ENCODE data around the gene MASP2. TPM values are rescaled to one million over a fixed set of nuclear protein-coding genes. Genes with fewer than 3 reads are reported as not detected.

MASP2 gene
- total and polyA plus RNA-seq, 9 of the 15 experiments (the other 6 are each of a cell fraction or from before 2014, with no cell fraction given) = 0.01 to 0.23 (median 0.06) TPM; not detected in 3

DNA sequence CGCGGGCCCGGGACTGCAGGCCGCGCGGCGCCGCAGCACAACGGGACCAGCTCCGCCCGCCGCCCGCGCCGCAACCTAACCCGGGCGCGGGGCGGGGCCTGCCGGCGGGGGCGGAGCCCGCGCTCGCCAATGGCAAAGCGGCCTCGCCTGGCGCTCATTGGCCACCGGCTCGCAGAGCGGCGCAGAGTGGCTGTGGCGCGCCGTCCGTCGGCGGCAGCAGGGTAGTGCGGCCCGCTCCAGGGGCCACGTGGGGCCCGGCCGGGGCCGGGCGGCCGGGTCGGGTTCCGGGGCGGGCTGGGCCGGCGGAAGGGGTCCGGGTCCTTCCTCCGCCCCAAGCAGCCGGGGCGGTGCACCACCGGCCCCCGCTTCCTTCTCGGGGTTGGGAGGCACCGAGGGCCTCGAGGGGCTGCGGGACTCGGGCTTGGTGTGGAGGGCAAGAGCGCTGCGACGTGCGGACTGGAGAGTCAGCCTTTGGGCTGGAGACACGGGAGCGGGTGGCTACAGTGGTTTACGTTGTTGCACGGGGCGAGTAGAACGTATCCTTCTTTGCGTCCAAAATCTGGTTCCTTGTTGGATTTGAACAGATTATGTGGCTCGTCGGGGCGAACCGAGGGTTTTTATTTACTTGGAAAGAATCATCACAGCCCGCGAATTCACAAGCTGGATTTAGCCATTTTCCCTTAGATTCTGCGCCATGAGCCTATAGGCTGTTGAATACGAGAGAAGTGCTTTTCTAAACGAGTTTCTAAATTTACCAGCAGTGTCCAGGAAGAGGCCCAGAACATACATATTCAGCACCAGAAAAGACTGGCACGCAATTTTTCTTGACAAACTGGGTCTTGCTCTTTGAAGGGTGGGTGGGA lies 13.2 kb upstream of the MASP2 start, which contains the start of gene SRM (continued):
- TF ChIP-seq BRD4 (IDR thresholded peaks at IDR 0.05) = no peak; the same call in 1 of the 2 replicates
- TF ChIP-seq ZNF75A (CRISPR knock-in tag; IDR thresholded peaks at IDR 0.05) = no peak
- peak; percentile 86 for TF ChIP-seq GABPA (tag; conservative IDR thresholded peaks at IDR 0.05; ENCODE audit: low read depth)
- TF ChIP-seq NELFE (IDR thresholded peaks at IDR 0.05; ENCODE audit: insufficient read depth, insufficient read length) = no peak
- TF ChIP-seq, protein P1, sequence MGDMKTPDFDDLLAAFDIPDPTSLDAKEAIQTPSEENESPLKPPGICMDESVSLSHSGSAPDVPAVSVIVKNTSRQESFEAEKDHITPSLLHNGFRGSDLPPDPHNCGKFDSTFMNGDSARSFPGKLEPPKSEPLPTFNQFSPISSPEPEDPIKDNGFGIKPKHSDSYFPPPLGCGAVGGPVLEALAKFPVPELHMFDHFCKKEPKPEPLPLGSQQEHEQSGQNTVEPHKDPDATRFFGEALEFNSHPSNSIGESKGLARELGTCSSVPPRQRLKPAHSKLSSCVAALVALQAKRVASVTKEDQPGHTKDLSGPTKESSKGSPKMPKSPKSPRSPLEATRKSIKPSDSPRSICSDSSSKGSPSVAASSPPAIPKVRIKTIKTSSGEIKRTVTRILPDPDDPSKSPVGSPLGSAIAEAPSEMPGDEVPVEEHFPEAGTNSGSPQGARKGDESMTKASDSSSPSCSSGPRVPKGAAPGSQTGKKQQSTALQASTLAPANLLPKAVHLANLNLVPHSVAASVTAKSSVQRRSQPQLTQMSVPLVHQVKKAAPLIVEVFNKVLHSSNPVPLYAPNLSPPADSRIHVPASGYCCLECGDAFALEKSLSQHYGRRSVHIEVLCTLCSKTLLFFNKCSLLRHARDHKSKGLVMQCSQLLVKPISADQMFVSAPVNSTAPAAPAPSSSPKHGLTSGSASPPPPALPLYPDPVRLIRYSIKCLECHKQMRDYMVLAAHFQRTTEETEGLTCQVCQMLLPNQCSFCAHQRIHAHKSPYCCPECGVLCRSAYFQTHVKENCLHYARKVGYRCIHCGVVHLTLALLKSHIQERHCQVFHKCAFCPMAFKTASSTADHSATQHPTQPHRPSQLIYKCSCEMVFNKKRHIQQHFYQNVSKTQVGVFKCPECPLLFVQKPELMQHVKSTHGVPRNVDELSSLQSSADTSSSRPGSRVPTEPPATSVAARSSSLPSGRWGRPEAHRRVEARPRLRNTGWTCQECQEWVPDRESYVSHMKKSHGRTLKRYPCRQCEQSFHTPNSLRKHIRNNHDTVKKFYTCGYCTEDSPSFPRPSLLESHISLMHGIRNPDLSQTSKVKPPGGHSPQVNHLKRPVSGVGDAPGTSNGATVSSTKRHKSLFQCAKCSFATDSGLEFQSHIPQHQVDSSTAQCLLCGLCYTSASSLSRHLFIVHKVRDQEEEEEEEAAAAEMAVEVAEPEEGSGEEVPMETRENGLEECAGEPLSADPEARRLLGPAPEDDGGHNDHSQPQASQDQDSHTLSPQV (IDR thresholded peaks at IDR 0.05) = peak; percentile 58
- no peak for TF ChIP-seq SRSF9 (IDR thresholded peaks at IDR 0.05; ENCODE audit: borderline replicate concordance, low read depth, low read length)
- no peak for TF ChIP-seq XRCC5 (IDR thresholded peaks at IDR 0.05; ENCODE audit: low read depth, low read length)
- TF ChIP-seq, protein P2, sequence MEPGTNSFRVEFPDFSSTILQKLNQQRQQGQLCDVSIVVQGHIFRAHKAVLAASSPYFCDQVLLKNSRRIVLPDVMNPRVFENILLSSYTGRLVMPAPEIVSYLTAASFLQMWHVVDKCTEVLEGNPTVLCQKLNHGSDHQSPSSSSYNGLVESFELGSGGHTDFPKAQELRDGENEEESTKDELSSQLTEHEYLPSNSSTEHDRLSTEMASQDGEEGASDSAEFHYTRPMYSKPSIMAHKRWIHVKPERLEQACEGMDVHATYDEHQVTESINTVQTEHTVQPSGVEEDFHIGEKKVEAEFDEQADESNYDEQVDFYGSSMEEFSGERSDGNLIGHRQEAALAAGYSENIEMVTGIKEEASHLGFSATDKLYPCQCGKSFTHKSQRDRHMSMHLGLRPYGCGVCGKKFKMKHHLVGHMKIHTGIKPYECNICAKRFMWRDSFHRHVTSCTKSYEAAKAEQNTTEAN (CRISPR knock-in tag; IDR thresholded peaks at IDR 0.05) = no peak
- TF ChIP-seq, protein P3, sequence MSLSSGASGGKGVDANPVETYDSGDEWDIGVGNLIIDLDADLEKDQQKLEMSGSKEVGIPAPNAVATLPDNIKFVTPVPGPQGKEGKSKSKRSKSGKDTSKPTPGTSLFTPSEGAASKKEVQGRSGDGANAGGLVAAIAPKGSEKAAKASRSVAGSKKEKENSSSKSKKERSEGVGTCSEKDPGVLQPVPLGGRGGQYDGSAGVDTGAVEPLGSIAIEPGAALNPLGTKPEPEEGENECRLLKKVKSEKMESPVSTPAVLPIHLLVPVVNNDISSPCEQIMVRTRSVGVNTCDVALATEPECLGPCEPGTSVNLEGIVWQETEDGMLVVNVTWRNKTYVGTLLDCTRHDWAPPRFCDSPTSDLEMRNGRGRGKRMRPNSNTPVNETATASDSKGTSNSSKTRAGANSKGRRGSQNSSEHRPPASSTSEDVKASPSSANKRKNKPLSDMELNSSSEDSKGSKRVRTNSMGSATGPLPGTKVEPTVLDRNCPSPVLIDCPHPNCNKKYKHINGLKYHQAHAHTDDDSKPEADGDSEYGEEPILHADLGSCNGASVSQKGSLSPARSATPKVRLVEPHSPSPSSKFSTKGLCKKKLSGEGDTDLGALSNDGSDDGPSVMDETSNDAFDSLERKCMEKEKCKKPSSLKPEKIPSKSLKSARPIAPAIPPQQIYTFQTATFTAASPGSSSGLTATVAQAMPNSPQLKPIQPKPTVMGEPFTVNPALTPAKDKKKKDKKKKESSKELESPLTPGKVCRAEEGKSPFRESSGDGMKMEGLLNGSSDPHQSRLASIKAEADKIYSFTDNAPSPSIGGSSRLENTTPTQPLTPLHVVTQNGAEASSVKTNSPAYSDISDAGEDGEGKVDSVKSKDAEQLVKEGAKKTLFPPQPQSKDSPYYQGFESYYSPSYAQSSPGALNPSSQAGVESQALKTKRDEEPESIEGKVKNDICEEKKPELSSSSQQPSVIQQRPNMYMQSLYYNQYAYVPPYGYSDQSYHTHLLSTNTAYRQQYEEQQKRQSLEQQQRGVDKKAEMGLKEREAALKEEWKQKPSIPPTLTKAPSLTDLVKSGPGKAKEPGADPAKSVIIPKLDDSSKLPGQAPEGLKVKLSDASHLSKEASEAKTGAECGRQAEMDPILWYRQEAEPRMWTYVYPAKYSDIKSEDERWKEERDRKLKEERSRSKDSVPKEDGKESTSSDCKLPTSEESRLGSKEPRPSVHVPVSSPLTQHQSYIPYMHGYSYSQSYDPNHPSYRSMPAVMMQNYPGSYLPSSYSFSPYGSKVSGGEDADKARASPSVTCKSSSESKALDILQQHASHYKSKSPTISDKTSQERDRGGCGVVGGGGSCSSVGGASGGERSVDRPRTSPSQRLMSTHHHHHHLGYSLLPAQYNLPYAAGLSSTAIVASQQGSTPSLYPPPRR (CRISPR knock-in tag; IDR thresholded peaks at IDR 0.05; ENCODE audit: borderline replicate concordance) = no peak
- no peak for TF ChIP-seq POLR2H (tag; IDR thresholded peaks at IDR 0.05; ENCODE audit: low read depth)
- no peak; the same call in 1 of the 2 replicates for TF ChIP-seq ZNF274 (IDR thresholded peaks at IDR 0.05; ENCODE audit: borderline replicate concordance, low read depth, low read length)
- TF ChIP-seq POU5F1 (IDR thresholded peaks at IDR 0.05; ENCODE audit: borderline replicate concordance, low read depth, low read length, partially characterized antibody) = no peak
- peak; percentile 91 for TF ChIP-seq POLR2G (IDR thresholded peaks at IDR 0.05; ENCODE audit: low read depth, low read length)
- TF ChIP-seq ZNF23 (CRISPR knock-in tag; IDR thresholded peaks at IDR 0.05) = no peak
- TF ChIP-seq, protein P4, sequence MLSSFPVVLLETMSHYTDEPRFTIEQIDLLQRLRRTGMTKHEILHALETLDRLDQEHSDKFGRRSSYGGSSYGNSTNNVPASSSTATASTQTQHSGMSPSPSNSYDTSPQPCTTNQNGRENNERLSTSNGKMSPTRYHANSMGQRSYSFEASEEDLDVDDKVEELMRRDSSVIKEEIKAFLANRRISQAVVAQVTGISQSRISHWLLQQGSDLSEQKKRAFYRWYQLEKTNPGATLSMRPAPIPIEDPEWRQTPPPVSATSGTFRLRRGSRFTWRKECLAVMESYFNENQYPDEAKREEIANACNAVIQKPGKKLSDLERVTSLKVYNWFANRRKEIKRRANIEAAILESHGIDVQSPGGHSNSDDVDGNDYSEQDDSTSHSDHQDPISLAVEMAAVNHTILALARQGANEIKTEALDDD (IDR thresholded peaks at IDR 0.05) = no peak
